OCI-LY7 (cell line): ENCODE measurements around the gene MAP1B. TPM values are rescaled to one million over a fixed set of nuclear protein-coding genes. Genes with fewer than 3 reads are reported as not detected.

Experiments used
- BruUV-seq: library from RNA; stranded (reverse); fragments of 400-500 nt; replicated peaks from 2 replicates; lab custom pipeline; 2021; lab: Mats Ljungman, UMichigan
- CTCF ChIA-PET: fragments of 300-600 bp; sonication (Branson Sonifier 250); formaldehyde crosslinking; loops from one replicate; lab custom pipeline; 2022; ENCODE audit warnings: antibody characterized with exemption; ENCODE audit not compliant: unreplicated experiment; lab: Charles Lee
- POLR2A ChIA-PET: fragments of 300-600 bp; sonication (Branson Sonifier 250); formaldehyde crosslinking; loops from one replicate; lab custom pipeline; 2022; ENCODE audit warnings: antibody characterized with exemption; lab: Charles Lee
- DNase-seq: peaks from one replicate; pipeline ENCODE4 v3.0.0-alpha.2; 2015; ENCODE audit warnings: low spot score
- H2AFZ ChIP-seq: fragments of 200-600 bp; sonication (generic), shearing (Covaris generic); 2 replicates; pipeline ENCODE4 v1.6.1; 2014; ENCODE audit warnings: mild to moderate bottlenecking, antibody characterized with exemption, low read length, moderate library complexity
- H3K27ac ChIP-seq: fragments of 200-600 bp; sonication (generic); 2 replicates; pipeline ENCODE4 v1.5.1; 2014; ENCODE audit warnings: mixed run types, low read depth, mild to moderate bottlenecking, moderate library complexity, low read length, inconsistent platforms; ENCODE audit not compliant: poor library complexity, severe bottlenecking
- H3K36me3 ChIP-seq: fragments of 200-600 bp; sonication (generic); 2 replicates; pipeline ENCODE4 v1.6.1; 2014; ENCODE audit warnings: mild to moderate bottlenecking, antibody characterized with exemption, low read length, moderate library complexity, mixed read lengths; ENCODE audit not compliant: insufficient read depth
- H3K4me1 ChIP-seq: fragments of 200-600 bp; sonication (generic); 2 replicates; pipeline ENCODE4 v1.5.1; 2014; ENCODE audit warnings: mild to moderate bottlenecking, low read length; ENCODE audit not compliant: insufficient read depth, poor library complexity, severe bottlenecking
- H3K4me2 ChIP-seq: fragments of 200-600 bp; sonication (generic); 2 replicates; pipeline ENCODE4 v1.6.1; 2014; ENCODE audit warnings: mild to moderate bottlenecking, low read length
- H3K4me3 ChIP-seq: fragments of 200-600 bp; sonication (generic); 2 replicates; pipeline ENCODE4 v1.5.1; 2014; ENCODE audit warnings: mild to moderate bottlenecking, low read depth, low read length; ENCODE audit not compliant: poor library complexity, severe bottlenecking
- H3K79me2 ChIP-seq: fragments of 200-600 bp; sonication (generic); 2 replicates; pipeline ENCODE4 v1.6.1; 2016; ENCODE audit warnings: low read depth, mild to moderate bottlenecking, low read length, moderate library complexity, mixed read lengths; ENCODE audit not compliant: insufficient read depth
- H3K9me2 ChIP-seq: fragments of 200-600 bp; sonication (generic); 2 replicates; pipeline ENCODE4 v1.6.1; 2016; ENCODE audit warnings: mild to moderate bottlenecking, low read length, mixed read lengths; ENCODE audit not compliant: insufficient read depth
- H3K9me3 ChIP-seq: fragments of 200-600 bp; sonication (generic); 2 replicates; pipeline ENCODE4 v1.6.1; 2014; ENCODE audit warnings: mild to moderate bottlenecking, mixed run types, low read length, mixed read lengths
- H4K20me1 ChIP-seq: fragments of 200-600 bp; sonication (generic); 2 replicates; pipeline ENCODE4 v1.6.1; 2014; ENCODE audit warnings: mild to moderate bottlenecking, antibody characterized with exemption, low read length, moderate library complexity, mixed read lengths; ENCODE audit not compliant: insufficient read depth
- CTCF ChIP-seq: fragments of 200-600 bp; sonication (generic); conservative IDR thresholded peaks from 2 replicates; pipeline ENCODE4 v1.5.1; 2014; ENCODE audit warnings: mild to moderate bottlenecking, antibody characterized with exemption, low read length, moderate library complexity, mixed read lengths
- EZH2phosphoT487 ChIP-seq: fragments of 200-600 bp; sonication (generic); IDR thresholded peaks from 2 replicates; pipeline ENCODE4 v1.6.1; 2018; ENCODE audit warnings: low read depth, borderline replicate concordance, mild to moderate bottlenecking, mixed run types, antibody characterized with exemption, low read length, moderate library complexity, mixed read lengths
- intact Hi-C: fragments of 100-400 bp; cut with micrococcal nuclease; formaldehyde crosslinking; loops from one replicate; pipeline ENCODE4 v1.10.0; 2022; ENCODE audit not compliant: unreplicated experiment
- total RNA-seq, 2 experiments: library from RNA; depleted of rRNA in 1 of 2; stranded (reverse); fragments of >200 nt in 1 of 2; shearing (Covaris generic) in 1 of 2; gene quantifications; 2 replicates each; pipeline ENCODE4 v1.2.3, GENCODE V29; 2014 to 2022

MAP1B gene
- total RNA-seq, 2 experiments from 2014 or later, result not detected

GRCh38 chr5:72209147-72210115 is 102.2 kb downstream of the MAP1B start:
- Histone ChIP-seq H3K4me1 (no peaks in the 10 kb centered on the region), H3K79me2 (no peaks in the 10 kb centered on the region), H3K27ac (no peak overlapping the region), H3K4me2 (no peak overlapping the region), H3K4me3 (no peak overlapping the region), H3K9me2 (no peaks in the 10 kb centered on the region), H4K20me1 (no peaks in the 10 kb centered on the region), H3K36me3 (peaks cover 4% of the 10 kb centered on the region; the same call in 1 of the 2 replicates), H2AFZ (no peak overlapping the region), H3K9me3 (no peaks in the 10 kb centered on the region)
- ChIA-PET POLR2A (interaction anchor here (0.6 to 1.5 kb wide), 3 partner anchors 7 to 1271 kb away, joined by 3 to 6 read pairs (median 3); no protein-coding TSS in a partner anchor), CTCF (interaction anchor here (0.6 kb wide), 1 partner anchor 15 kb away, joined by 4 read pairs; no protein-coding TSS in a partner anchor)
- intact Hi-C loops, result no loop called here
- TF ChIP-seq CTCF, result no peak
- TF ChIP-seq EZH2phosphoT487, result no peak
- no peak for DNase-seq
- no TSS peak for BruUV-seq

GRCh38 chr5:72210888-72211678 is 103.8 kb downstream of the MAP1B start:
- intact Hi-C loops, result no loop called here
- Histone ChIP-seq H3K9me3 (no peaks in the 10 kb centered on the region), H3K36me3 (peaks cover 12% of the 10 kb centered on the region; the same call in 1 of the 2 replicates), H3K79me2 (no peaks in the 10 kb centered on the region), H3K4me3 (no peak overlapping the region), H3K27ac (no peak overlapping the region), H3K4me2 (no peak overlapping the region), H4K20me1 (no peaks in the 10 kb centered on the region), H3K4me1 (no peaks in the 10 kb centered on the region), H2AFZ (no peak overlapping the region), H3K9me2 (no peaks in the 10 kb centered on the region)
- no peak for DNase-seq
- BruUV-seq, result no TSS peak
- CTCF ChIA-PET, result no interaction called here
- POLR2A ChIA-PET, result no interaction called here
- TF ChIP-seq CTCF, result no peak
- TF ChIP-seq EZH2phosphoT487, result no peak
